H1 (cell line): ENCODE data around the gene SWT1. TPM values are rescaled to one million over a fixed set of nuclear protein-coding genes. Genes with fewer than 3 reads are reported as not detected.

Source experiments
- CTCF ChIA-PET: fragments of 300-600 bp; sonication (Branson Sonifier 250); formaldehyde crosslinking; loops from one replicate; lab custom pipeline; 2021; ENCODE audit not compliant: partially characterized antibody; lab: Charles Lee
- POLR2A ChIA-PET: fragments of 300-600 bp; sonication (Branson Sonifier 250); formaldehyde crosslinking; loops from one replicate; lab custom pipeline; 2021; ENCODE audit warnings: inconsistent platforms; ENCODE audit not compliant: partially characterized antibody; lab: Charles Lee
- DNase-seq, 2 experiments: peaks; one replicate each; pipeline versions ENCODE4 v3.0.0 to v3.0.0-alpha.2; 2010 to 2022; ENCODE audit warnings: low spot score in 2 of 2, low read depth in 1 of 2, mixed read lengths in 1 of 2
- FAIRE-seq: peaks from 2 replicates; lab custom pipeline; 2011; peaks lifted over from hg19 to GRCh38; lab: Jason Lieb, UNC
- H2AFZ ChIP-seq: 2 replicates; pipeline ENCODE4 v1.8.1; 2012; ENCODE audit warnings: low read length, inconsistent platforms
- H2AK5ac ChIP-seq: 2 replicates; pipeline ENCODE4 v1.6.1; 2013; ENCODE audit warnings: low read depth, low read length
- H2BK120ac ChIP-seq: replicated peaks from 2 replicates; pipeline ENCODE3; 2013; ENCODE audit warnings: low read depth, low read length, inconsistent platforms
- H2BK12ac ChIP-seq: 2 replicates; pipeline ENCODE4 v1.6.1; 2013; ENCODE audit warnings: low read depth, low read length
- H2BK15ac ChIP-seq: 2 replicates; pipeline ENCODE4 v1.6.1; 2013; ENCODE audit warnings: low read length
- H2BK20ac ChIP-seq: 2 replicates; pipeline ENCODE4 v1.6.1; 2013; ENCODE audit warnings: low read length
- H2BK5ac ChIP-seq: 2 replicates; pipeline ENCODE4 v1.6.1; 2013; ENCODE audit warnings: low read depth, low read length
- H3K14ac ChIP-seq: 2 replicates; pipeline ENCODE4 v1.6.1; 2013; ENCODE audit warnings: inconsistent platforms; ENCODE audit not compliant: insufficient read length
- H3K18ac ChIP-seq: 2 replicates; pipeline ENCODE4 v1.6.1; 2013; ENCODE audit warnings: low read length; ENCODE audit errors: extremely low read depth
- H3K23ac ChIP-seq: 2 replicates; pipeline ENCODE4 v1.6.1; 2013; ENCODE audit warnings: inconsistent platforms; ENCODE audit not compliant: insufficient read length
- H3K23me2 ChIP-seq: 2 replicates; pipeline ENCODE4 v1.6.1; 2013; ENCODE audit warnings: low read depth, low read length
- H3K27ac ChIP-seq: 2 replicates; pipeline ENCODE4 v1.6.1; 2011; ENCODE audit warnings: low read depth, low read length, inconsistent platforms
- H3K27me3 ChIP-seq, 4 experiments: replicated peaks in 1 of 4; 1 replicate in 1 of 4; 2 replicates in 3 of 4; pipeline versions ENCODE4 v1.6.1 to v1.8.1; 2011 to 2013; ENCODE audit warnings: low read length in 3 of 4, mild to moderate bottlenecking in 3 of 4, inconsistent platforms in 2 of 4, mixed read lengths in 2 of 4, moderate library complexity in 1 of 4; ENCODE audit not compliant: control insufficient read depth in 3 of 4, insufficient read depth in 3 of 4; ENCODE audit errors: extremely low read depth in 1 of 4
- H3K36me3 ChIP-seq, 4 experiments: 2 replicates each; pipeline versions ENCODE4 v1.6.1 to v1.8.1; 2011 to 2013; ENCODE audit warnings: mild to moderate bottlenecking in 4 of 4, low read length in 3 of 4, moderate library complexity in 2 of 4, control low read depth in 1 of 4, inconsistent platforms in 1 of 4; ENCODE audit not compliant: insufficient read depth in 4 of 4, control insufficient read depth in 2 of 4
- H3K4ac ChIP-seq: replicated peaks from 2 replicates; pipeline ENCODE3; 2013; ENCODE audit warnings: low read length, low read depth, mixed read lengths, inconsistent platforms; ENCODE audit not compliant: insufficient read length
- H3K4me1 ChIP-seq, 4 experiments: replicated peaks in 1 of 4; 1 replicate in 1 of 4; 2 replicates in 3 of 4; pipeline versions ENCODE4 v1.6.1 to v1.8.1; 2011 to 2013; ENCODE audit warnings: low read length in 3 of 4, inconsistent platforms in 2 of 4, mixed read lengths in 1 of 4; ENCODE audit not compliant: insufficient read depth in 4 of 4, control insufficient read depth in 3 of 4
- H3K4me2 ChIP-seq, 2 experiments: 2 replicates each; pipeline versions ENCODE4 v1.6.1 to v1.8.1; 2011 to 2013; ENCODE audit warnings: low read depth in 2 of 2, low read length in 2 of 2, control low read depth in 1 of 2, inconsistent platforms in 1 of 2, mild to moderate bottlenecking in 1 of 2; ENCODE audit not compliant: insufficient read depth in 1 of 2
- H3K4me3 ChIP-seq, 4 experiments: fragments of 200-600, 300-600 bp in 1 of 4; sonication (generic), shearing (Covaris generic), sonication (Bioruptor Twin) in 1 of 4; 2 replicates each; pipeline versions ENCODE4 v1.5.1 to v1.8.1; 2011 to 2016; ENCODE audit warnings: low read length in 4 of 4, low read depth in 3 of 4, control low read depth in 2 of 4, inconsistent platforms in 2 of 4, mild to moderate bottlenecking in 2 of 4, mixed read lengths in 1 of 4, moderate library complexity in 1 of 4; ENCODE audit not compliant: insufficient read depth in 2 of 4; ENCODE audit errors: extremely low read depth in 1 of 4
- H3K56ac ChIP-seq: replicated peaks from 2 replicates; pipeline ENCODE3; 2013; ENCODE audit warnings: low read depth, mild to moderate bottlenecking, mixed read lengths, low read length, inconsistent platforms; ENCODE audit not compliant: insufficient read length
- H3K79me1 ChIP-seq: 2 replicates; pipeline ENCODE4 v1.6.1; 2013; ENCODE audit warnings: low read depth, low read length, control low read depth
- H3K79me2 ChIP-seq, 2 experiments: 2 replicates each; pipeline versions ENCODE4 v1.6.1 to v1.8.1; 2012 to 2013; ENCODE audit warnings: low read length in 2 of 2, mild to moderate bottlenecking in 2 of 2, inconsistent platforms in 1 of 2; ENCODE audit not compliant: insufficient read depth in 2 of 2, control insufficient read depth in 1 of 2
- H3K9ac ChIP-seq, 4 experiments: replicated peaks in 1 of 4; 1 replicate in 1 of 4; 2 replicates in 3 of 4; pipeline versions ENCODE4 v1.6.1 to v1.8.1; 2011 to 2013; ENCODE audit warnings: low read depth in 3 of 4, low read length in 3 of 4, control low read depth in 2 of 4, mild to moderate bottlenecking in 2 of 4, moderate library complexity in 2 of 4, inconsistent platforms in 1 of 4; ENCODE audit errors: extremely low read depth in 1 of 4
- H3K9me3 ChIP-seq, 2 experiments: 2 replicates each; pipeline versions ENCODE4 v1.6.1 to v1.8.1; 2012 to 2013; ENCODE audit warnings: mild to moderate bottlenecking in 2 of 2, moderate library complexity in 2 of 2, control low read depth in 1 of 2, inconsistent platforms in 1 of 2, low read depth in 1 of 2, low read length in 1 of 2, mixed read lengths in 1 of 2; ENCODE audit not compliant: insufficient read depth in 2 of 2
- H4K20me1 ChIP-seq, 2 experiments: replicated peaks in 1 of 2; 2 replicates each; pipeline versions ENCODE3 to v1.8.1; 2011 to 2013; ENCODE audit warnings: inconsistent platforms in 2 of 2, low read length in 2 of 2, mild to moderate bottlenecking in 1 of 2; ENCODE audit not compliant: insufficient read depth in 2 of 2, control insufficient read depth in 1 of 2
- H4K5ac ChIP-seq: 2 replicates; pipeline ENCODE4 v1.6.1; 2013; ENCODE audit warnings: low read length, low read depth, mixed read lengths, inconsistent platforms; ENCODE audit not compliant: insufficient read length
- H4K8ac ChIP-seq: 2 replicates; pipeline ENCODE4 v1.8.0; 2013; ENCODE audit warnings: mild to moderate bottlenecking, moderate library complexity, low read length, inconsistent platforms; ENCODE audit not compliant: insufficient read depth; ENCODE audit errors: extremely low read depth
- H4K91ac ChIP-seq: replicated peaks from 2 replicates; pipeline ENCODE3; 2013; ENCODE audit warnings: low read length, mixed read lengths, inconsistent platforms; ENCODE audit not compliant: insufficient read length
- BCL11A ChIP-seq, 2 experiments: IDR thresholded peaks; one replicate each; pipeline ENCODE4 v1.6.1; 2011; ENCODE audit warnings: low read depth in 2 of 2, low read length in 2 of 2, mild to moderate bottlenecking in 2 of 2
- BRCA1 ChIP-seq: IDR thresholded peaks from 2 replicates; pipeline ENCODE4 v1.6.1; 2012; ENCODE audit warnings: low read depth, low read length, improper control_type of control experiment
- CBX5 ChIP-seq: fragments of 300-800, 300-1000 bp; sonication (generic); IDR thresholded peaks from 2 replicates; pipeline ENCODE4 v1.7.1; 2016; ENCODE audit warnings: antibody characterized with exemption, low read length, low read depth
- GTF2F1 ChIP-seq: IDR thresholded peaks from 2 replicates; pipeline ENCODE4 v1.6.1; 2012; ENCODE audit warnings: low read depth, low read length, improper control_type of control experiment, borderline replicate concordance
- HDAC2 ChIP-seq, 2 experiments: fragments of 300-600 bp in 1 of 2; sonication (generic) in 1 of 2; IDR thresholded peaks; 2 replicates each; pipeline ENCODE4 v1.6.1; 2011 to 2012; ENCODE audit warnings: low read depth in 2 of 2, low read length in 2 of 2, mild to moderate bottlenecking in 2 of 2, moderate library complexity in 2 of 2, borderline replicate concordance in 1 of 2, inconsistent platforms in 1 of 2
- JUND ChIP-seq: IDR thresholded peaks from 2 replicates; pipeline ENCODE4 v1.6.1; 2011; ENCODE audit warnings: mild to moderate bottlenecking, improper control_type of control experiment, low read length
- KDM5A ChIP-seq: fragments of 200-600 bp; IDR thresholded peaks from 2 replicates; pipeline ENCODE4 v1.7.1; 2012; ENCODE audit warnings: mild to moderate bottlenecking, low read length, inconsistent platforms, mixed read lengths
- SIN3A ChIP-seq, 2 experiments: IDR thresholded peaks in 1 of 2; conservative IDR thresholded peaks in 1 of 2; 2 replicates each; pipeline ENCODE4 v1.6.1; 2011 to 2012; ENCODE audit warnings: low read length in 2 of 2, improper control_type of control experiment in 1 of 2, low read depth in 1 of 2, mild to moderate bottlenecking in 1 of 2
- WGBS, 2 experiments: shearing (Covaris generic) in 1 of 2; methylation state at CpG; one replicate each; pipeline versions ENCODE4 v1.1.6 to v1.1.7; 2013 to 2015; ENCODE audit warnings: low lambda C conversion rate in 2 of 2, mixed read lengths in 2 of 2, inconsistent platforms in 1 of 2, low coverage in 1 of 2, missing lambda C conversion rate in 1 of 2; ENCODE audit not compliant: insufficient replicate concordance in 2 of 2, insufficient coverage in 1 of 2, insufficient read length in 1 of 2; ENCODE audit errors: extremely low coverage in 1 of 2, missing lambda C conversion rate in 1 of 2; 5-methylcytosine and 5-hydroxymethylcytosine counted together
- polyA plus RNA-seq, 7 experiments: library from polyadenylated mRNA; depleted of rRNA in 3 of 7; stranded (reverse) in 5 of 7; unstranded in 2 of 7; fragments of >200 nt in 5 of 7; fragments of 200-250 nt in 2 of 7; gene quantifications; 1 replicate in 5 of 7; 2 replicates in 1 of 7; 4 replicates in 1 of 7; pipeline versions ENCODE4 v1.2.1 to v1.2.3, GENCODE V29; 2011 to 2013; ENCODE audit warnings: missing spikeins in 2 of 7, mixed read lengths in 2 of 7
- total RNA-seq: library from RNA; stranded (reverse); fragmentation: NEBNext Ultra II Directional; extraction: Animal tissue kit (Norgen Biotek cat#: 25700); gene quantifications from 2 replicates; pipeline ENCODE4 v1.2.1, GENCODE V29; 2021

SWT1 gene
- total and polyA plus RNA-seq, 2 of the 8 experiments (the other 6 are each of a cell fraction or from before 2014, with no cell fraction given): 1.4 to 6.2 TPM

- no peak overlapping the region for H2BK5ac ChIP-seq
- no peak overlapping the region for H2BK20ac ChIP-seq
- H3K9me3 ChIP-seq: no peaks in the 10 kb centered on the region
- DNase-seq (no peak), FAIRE-seq (no peak)
- H3K4me1 ChIP-seq: no peaks in the 10 kb centered on the region
- H3K4me3 ChIP-seq: no peak overlapping the region
- H2BK12ac ChIP-seq: no peak overlapping the region
- H2BK15ac ChIP-seq: no peak overlapping the region
- TF ChIP-seq GTF2F1 (no peak), SIN3A (conservative IDR thresholded peaks at IDR 0.05 in 1 of 2, IDR thresholded peaks at IDR 0.05 in 1 of 2; ENCODE audit: low read depth in 1 of 2, low read length in 2 of 2) (no peak), KDM5A (no peak), HDAC2 (IDR thresholded peaks at IDR 0.05; ENCODE audit: borderline replicate concordance in 1 of 2, low read depth in 2 of 2, low read length in 2 of 2) (no peak), BCL11A (IDR thresholded peaks at IDR 0.05; ENCODE audit: low read depth in 2 of 2, low read length in 2 of 2) (no peak), JUND (no peak), CBX5 (no peak), BRCA1 (no peak)
- no peaks in the 10 kb centered on the region for H3K79me2 ChIP-seq
- no peak overlapping the region for H3K9ac ChIP-seq
- no peak overlapping the region for H3K27ac ChIP-seq
- POLR2A ChIA-PET: no interaction called here
- no peaks in the 10 kb centered on the region for H3K23me2 ChIP-seq
- H4K20me1 ChIP-seq: no peaks in the 10 kb centered on the region
- no peak overlapping the region for H2BK120ac ChIP-seq
- no peak overlapping the region for H3K4ac ChIP-seq
- H4K91ac ChIP-seq: no peak overlapping the region
- H2AK5ac ChIP-seq: no peak overlapping the region
- WGBS, 2 experiments: 90% methylated on average over 4 of the region's 4 CpGs; no CpG with 5 or more reads in 1 of the 2 experiments
- CTCF ChIA-PET: interaction anchor here (1.3 to 1.6 kb wide), 2 partner anchors 12 to 25 kb away, joined by 3 read pairs; no protein-coding TSS in a partner anchor
- no peak overlapping the region for H3K23ac ChIP-seq
- no peaks in the 10 kb centered on the region for H3K36me3 ChIP-seq
- no peak overlapping the region for H4K5ac ChIP-seq
- H3K4me2 ChIP-seq: no peak overlapping the region
- no peak overlapping the region for H3K18ac ChIP-seq
- H2AFZ ChIP-seq: no peak overlapping the region
- H3K14ac ChIP-seq: no peak overlapping the region
- no peaks in the 10 kb centered on the region for H3K79me1 ChIP-seq
- no peak overlapping the region for H4K8ac ChIP-seq
- H3K56ac ChIP-seq: no peak overlapping the region
- no peaks in the 10 kb centered on the region; a peak in 1 of 7 replicates for H3K27me3 ChIP-seq
Observed at GRCh38 chr1:185271921-185272320, 115.0 kb downstream of the SWT1 start.
